ENCODE results near the gene ZRSR2. TPM values are rescaled to one million over a fixed set of nuclear protein-coding genes. Genes with fewer than 3 reads are reported as not detected.

Gene ZRSR2
- total RNA-seq, 1 donor from 2014 or later, result 9.5 TPM

- H3K36me3 ChIP-seq, result no peaks in the 10 kb centered on the region
- no peaks in the 10 kb centered on the region for H3K4me1 ChIP-seq
- intact Hi-C loops (cut with DNase I), result no loop called here
- peak; percentile 39 for ATAC-seq
- H3K4me3 ChIP-seq, result peak overlapping the region; percentile 61
- H3K27me3 ChIP-seq, result no peaks in the 10 kb centered on the region
- no peak for TF ChIP-seq CTCF (IDR thresholded peaks at IDR 0.05)
- no peaks in the 10 kb centered on the region for H3K9me3 ChIP-seq
- H3K27ac ChIP-seq, result peak overlapping the region; percentile 83
- no peak for DNase-seq
Observed at GRCh38 chrX:15790769-15791290, 546 bp downstream of the ZRSR2 start.

GRCh38 chrX:15797707-15798106 lies 7.4 kb downstream of the ZRSR2 start:
- peaks cover 20% of the 10 kb centered on the region for H3K36me3 ChIP-seq
- ATAC-seq (no peak), DNase-seq (no peak)
- no peak overlapping the region for H3K27ac ChIP-seq
- H3K27me3 ChIP-seq, result no peaks in the 10 kb centered on the region
- H3K4me1 ChIP-seq, result no peaks in the 10 kb centered on the region
- intact Hi-C loops (cut with DNase I), result no loop called here
- no peaks in the 10 kb centered on the region for H3K9me3 ChIP-seq
- no peak overlapping the region for H3K4me3 ChIP-seq
- no peak for TF ChIP-seq CTCF (IDR thresholded peaks at IDR 0.05)

- peaks cover 28% of the 10 kb centered on the region for H3K36me3 ChIP-seq
- ATAC-seq, result no peak
- intact Hi-C loops (cut with DNase I), result no loop called here
- DNase-seq, result no peak
- TF ChIP-seq CTCF (IDR thresholded peaks at IDR 0.05), result no peak
- H3K27ac ChIP-seq, result no peak overlapping the region
- H3K9me3 ChIP-seq, result no peaks in the 10 kb centered on the region
- H3K4me3 ChIP-seq, result no peak overlapping the region
- no peaks in the 10 kb centered on the region for H3K27me3 ChIP-seq
- no peaks in the 10 kb centered on the region for H3K4me1 ChIP-seq
Observed at GRCh38 chrX:15804563-15804962, 14.3 kb downstream of the ZRSR2 start.

GRCh38 chrX:15808254-15808653 lies 18.0 kb downstream of the ZRSR2 start:
- no peaks in the 10 kb centered on the region for H3K9me3 ChIP-seq
- H3K36me3 ChIP-seq, result peaks cover 25% of the 10 kb centered on the region
- H3K4me1 ChIP-seq, result no peaks in the 10 kb centered on the region
- no peak for ATAC-seq
- intact Hi-C loops (cut with DNase I), result no loop called here
- H3K27ac ChIP-seq, result no peak overlapping the region
- H3K4me3 ChIP-seq, result no peak overlapping the region
- DNase-seq, result no peak
- no peak for TF ChIP-seq CTCF (IDR thresholded peaks at IDR 0.05)
- H3K27me3 ChIP-seq, result no peaks in the 10 kb centered on the region

GRCh38 chrX:15812192-15812938 lies 22.1 kb downstream of the ZRSR2 start:
- Histone ChIP-seq H3K9me3 (no peaks in the 10 kb centered on the region), H3K4me1 (no peaks in the 10 kb centered on the region), H3K27me3 (no peaks in the 10 kb centered on the region), H3K4me3 (no peak overlapping the region), H3K36me3 (peaks cover 25% of the 10 kb centered on the region), H3K27ac (no peak overlapping the region)
- intact Hi-C loops (cut with DNase I), result no loop called here
- DNase-seq (no peak), ATAC-seq (peak; percentile 60)
- no peak for TF ChIP-seq CTCF (IDR thresholded peaks at IDR 0.05)
